ENCODE measurements around the gene WDR4.
"Not testable (repeated sequence)": the region's sequence is repeated elsewhere in the genome, so short reads cannot be mapped to it uniquely, and the experiment has no call there.

Gene WDR4

GRCh38 chr21:42878993-42879787, at the start of gene WDR4:
WDR4 (minus strand) TSS chr21:42879539; CDS start chr21:42879495, 44 bp downstream.
- no peaks in the 10 kb centered on the region for H3K27me3 Mint-ChIP-seq
- H3K36me3 Mint-ChIP-seq (ENCODE audit: low read depth) = peaks cover 51% of the 10 kb centered on the region
- H3K9me3 Mint-ChIP-seq = no peaks in the 10 kb centered on the region
- peak within 1 kb of the TSS; percentile 100 for H3K4me3 Mint-ChIP-seq
- peaks cover 25% of the 10 kb centered on the region for H3K4me1 Mint-ChIP-seq (ENCODE audit: low read depth)
- peak within 1 kb of the TSS; percentile 98 for H3K27ac Mint-ChIP-seq

GRCh38 chr21:42927474-42928200, 48.3 kb upstream of the WDR4 start:
- not testable (repeated sequence) for H3K4me3 Mint-ChIP-seq; H3K36me3 Mint-ChIP-seq (ENCODE audit: low read depth); H3K27ac Mint-ChIP-seq; H3K27me3 Mint-ChIP-seq; H3K9me3 Mint-ChIP-seq
- peaks cover 17% of the 10 kb centered on the region for H3K4me1 Mint-ChIP-seq (ENCODE audit: low read depth)

GRCh38 chr21:42925114-42925926, 46.0 kb upstream of the WDR4 start, which contains the start of gene ERVH48-1:
ERVH48-1 (minus strand) TSS chr21:42925630; CDS start chr21:42919006, 6,624 bp downstream.
- Mint-ChIP-seq H3K9me3 (no peaks in the 10 kb centered on the region), H3K27ac (no peak within 1 kb of the TSS), H3K27me3 (no peaks in the 10 kb centered on the region), H3K4me3 (no peak within 1 kb of the TSS), H3K4me1 (ENCODE audit: low read depth) (peaks cover 17% of the 10 kb centered on the region), H3K36me3 (ENCODE audit: low read depth) (no peaks in the 10 kb centered on the region)

- Mint-ChIP-seq H3K9me3 (no peaks in the 10 kb centered on the region), H3K36me3 (ENCODE audit: low read depth) (no peaks in the 10 kb centered on the region), H3K27me3 (no peaks in the 10 kb centered on the region), H3K27ac (peak overlapping the region; percentile 81), H3K4me1 (ENCODE audit: low read depth) (peaks cover 17% of the 10 kb centered on the region), H3K4me3 (peak overlapping the region; percentile 27)
Measured at GRCh38 chr21:42924433-42924751, 45.1 kb upstream of the WDR4 start.

- H3K27me3 Mint-ChIP-seq = no peaks in the 10 kb centered on the region
Measured at GRCh38 chr21:42923553-42924432, 44.5 kb upstream of the WDR4 start.

GRCh38 chr21:42922918-42923317, 43.6 kb upstream of the WDR4 start:
- H3K4me1 Mint-ChIP-seq (ENCODE audit: low read depth) = peaks cover 17% of the 10 kb centered on the region
- H3K4me3 Mint-ChIP-seq = no peak overlapping the region
- H3K27ac Mint-ChIP-seq = no peak overlapping the region
- no peaks in the 10 kb centered on the region for H3K27me3 Mint-ChIP-seq
- H3K36me3 Mint-ChIP-seq (ENCODE audit: low read depth) = no peaks in the 10 kb centered on the region
- H3K9me3 Mint-ChIP-seq = no peaks in the 10 kb centered on the region

More at GRCh38 chr21:42923553-42924432, 44.5 kb upstream of the WDR4 start:
- Mint-ChIP-seq H3K36me3 (ENCODE audit: low read depth) (no peaks in the 10 kb centered on the region), H3K27ac (peak overlapping the region; percentile 81), H3K9me3 (no peaks in the 10 kb centered on the region), H3K4me3 (peak overlapping the region; percentile 27), H3K4me1 (ENCODE audit: low read depth) (peaks cover 17% of the 10 kb centered on the region)

- H3K4me1 Mint-ChIP-seq (ENCODE audit: low read depth) = peaks cover 17% of the 10 kb centered on the region
- H3K9me3 Mint-ChIP-seq = no peaks in the 10 kb centered on the region
- no peak overlapping the region for H3K4me3 Mint-ChIP-seq
- H3K36me3 Mint-ChIP-seq (ENCODE audit: low read depth) = no peaks in the 10 kb centered on the region
- H3K27me3 Mint-ChIP-seq = no peaks in the 10 kb centered on the region
- no peak overlapping the region for H3K27ac Mint-ChIP-seq
Measured at GRCh38 chr21:42921927-42922326, 42.6 kb upstream of the WDR4 start.

GRCh38 chr21:42918291-42918690, 39.0 kb upstream of the WDR4 start:
- H3K4me1 Mint-ChIP-seq (ENCODE audit: low read depth) = peaks cover 2% of the 10 kb centered on the region
- no peaks in the 10 kb centered on the region for H3K27me3 Mint-ChIP-seq
- no peaks in the 10 kb centered on the region for H3K36me3 Mint-ChIP-seq (ENCODE audit: low read depth)
- no peak overlapping the region for H3K4me3 Mint-ChIP-seq
- no peak overlapping the region for H3K27ac Mint-ChIP-seq
- H3K9me3 Mint-ChIP-seq = no peaks in the 10 kb centered on the region

GRCh38 chr21:42913476-42913875, 34.1 kb upstream of the WDR4 start:
- Mint-ChIP-seq H3K27ac (no peak overlapping the region), H3K4me3 (no peak overlapping the region), H3K27me3 (no peaks in the 10 kb centered on the region), H3K36me3 (ENCODE audit: low read depth) (peaks cover 18% of the 10 kb centered on the region), H3K4me1 (ENCODE audit: low read depth) (no peaks in the 10 kb centered on the region), H3K9me3 (no peaks in the 10 kb centered on the region)

- not testable (repeated sequence) for H3K4me1 Mint-ChIP-seq (ENCODE audit: low read depth); H3K27me3 Mint-ChIP-seq; H3K9me3 Mint-ChIP-seq; H3K27ac Mint-ChIP-seq; H3K4me3 Mint-ChIP-seq
- peaks cover 21% of the 10 kb centered on the region for H3K36me3 Mint-ChIP-seq (ENCODE audit: low read depth)
Measured at GRCh38 chr21:42911920-42912319, 32.6 kb upstream of the WDR4 start.

- H3K27ac Mint-ChIP-seq; H3K9me3 Mint-ChIP-seq; H3K4me1 Mint-ChIP-seq (ENCODE audit: low read depth); H3K27me3 Mint-ChIP-seq; H3K4me3 Mint-ChIP-seq: not testable (repeated sequence)
- peaks cover 44% of the 10 kb centered on the region for H3K36me3 Mint-ChIP-seq (ENCODE audit: low read depth)
Measured at GRCh38 chr21:42908484-42908883, 29.1 kb upstream of the WDR4 start.

GRCh38 chr21:42906233-42906632, 26.9 kb upstream of the WDR4 start:
- H3K36me3 Mint-ChIP-seq (ENCODE audit: low read depth) = peaks cover 51% of the 10 kb centered on the region
- no peaks in the 10 kb centered on the region for H3K9me3 Mint-ChIP-seq
- no peaks in the 10 kb centered on the region for H3K4me1 Mint-ChIP-seq (ENCODE audit: low read depth)
- no peak overlapping the region for H3K27ac Mint-ChIP-seq
- no peak overlapping the region for H3K4me3 Mint-ChIP-seq
- H3K27me3 Mint-ChIP-seq = no peaks in the 10 kb centered on the region

GRCh38 chr21:42905195-42905594, 25.9 kb upstream of the WDR4 start:
- Mint-ChIP-seq H3K27ac (no peak overlapping the region), H3K4me1 (ENCODE audit: low read depth) (no peaks in the 10 kb centered on the region), H3K36me3 (ENCODE audit: low read depth) (peaks cover 48% of the 10 kb centered on the region), H3K27me3 (no peaks in the 10 kb centered on the region), H3K4me3 (no peak overlapping the region), H3K9me3 (no peaks in the 10 kb centered on the region)

- peaks cover 42% of the 10 kb centered on the region for H3K36me3 Mint-ChIP-seq (ENCODE audit: low read depth)
- H3K27ac Mint-ChIP-seq = no peak overlapping the region
- H3K27me3 Mint-ChIP-seq = no peaks in the 10 kb centered on the region
Measured at GRCh38 chr21:42903817-42904216, 24.5 kb upstream of the WDR4 start.

More at GRCh38 chr21:42903817-42904216, 24.5 kb upstream of the WDR4 start:
- Mint-ChIP-seq H3K4me3 (no peak overlapping the region), H3K4me1 (ENCODE audit: low read depth) (no peaks in the 10 kb centered on the region), H3K9me3 (no peaks in the 10 kb centered on the region)

Data from stimulated activated naive CD8-positive, alpha-beta T cell treated with anti-CD3 and anti-CD28 coated beads, Interleukin-15, Interleukin-2, amounts not matched to agents 100 ng/mL and 50 ng/mL, for 24 hours (primary cell).